Neural cell (in vitro differentiated cells): ENCODE data around the gene ARFGAP1.

Source experiments
- CTCF ChIP-seq: fragments of 450-650 bp; IDR thresholded peaks from 2 replicates; pipeline ENCODE4 v1.5.1; 2014; ENCODE audit warnings: antibody characterized with exemption, mild to moderate bottlenecking, moderate library complexity; ENCODE audit not compliant: poor library complexity, severe bottlenecking
- MXI1 ChIP-seq: fragments of 450-650 bp; conservative IDR thresholded peaks from 2 replicates; pipeline ENCODE4 v1.6.1; 2014; ENCODE audit warnings: antibody characterized with exemption, mild to moderate bottlenecking; ENCODE audit not compliant: poor library complexity, severe bottlenecking
- RAD21 ChIP-seq: fragments of 450-650 bp; conservative IDR thresholded peaks from 2 replicates; pipeline ENCODE4 v1.6.1; 2014; ENCODE audit warnings: antibody characterized with exemption, mild to moderate bottlenecking, moderate library complexity

DNA sequence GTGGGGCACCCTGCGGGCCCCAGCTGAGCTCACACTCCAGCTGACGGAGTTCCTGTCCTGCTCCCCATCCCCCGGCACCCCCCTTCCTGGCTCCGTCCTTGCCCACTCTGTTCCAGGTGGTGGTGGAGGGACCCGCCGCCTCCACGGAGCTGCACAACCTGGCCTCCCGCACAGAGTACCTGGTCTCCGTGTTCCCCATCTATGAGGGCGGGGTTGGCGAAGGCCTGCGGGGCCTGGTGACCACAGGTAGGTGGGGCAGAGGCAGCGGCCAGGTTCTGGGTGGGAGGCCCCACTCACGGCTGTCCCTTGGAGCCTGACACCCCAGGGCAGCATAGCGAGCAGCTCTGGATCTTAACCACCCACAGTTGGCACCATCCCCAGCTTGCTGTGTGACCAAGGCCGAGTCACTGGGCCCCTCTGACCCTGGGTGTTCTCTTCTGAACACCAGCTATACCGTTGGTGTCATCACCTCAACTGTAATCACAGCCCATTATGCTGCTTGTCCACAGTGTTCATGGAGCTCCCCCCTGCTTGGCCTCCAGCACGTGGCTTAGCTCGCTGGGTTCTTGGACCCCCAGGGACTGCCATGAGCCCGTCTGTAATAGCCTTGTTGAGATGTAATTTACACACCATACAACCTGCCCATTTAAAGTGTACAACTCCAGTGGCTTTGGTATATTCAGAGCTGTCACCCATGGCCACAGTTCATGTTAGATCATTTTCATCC is 37.8 kb downstream of the ARFGAP1 start:
- TF ChIP-seq CTCF (no peak), RAD21 (no peak), MXI1 (no peak)
